Peyer's patch (tissue), 4 donors: ENCODE measurements around the gene ADAMTS2.

Experiments
- POLR2A ChIP-seq, 2 donors: fragments of 450-650 bp; IDR thresholded peaks; one replicate each; pipeline ENCODE4 v1.5.1; 2017; ENCODE audit warnings: antibody characterized with exemption in 2 of 2, mild to moderate bottlenecking in 2 of 2, moderate library complexity in 2 of 2
- TF ChIP-seq, protein P1 (sequence below), 6 experiments: fragments of 450-650 bp in 4 of 6; fragments of 200-600 bp in 2 of 6; sonication (generic) in 1 of 6; IDR thresholded peaks; one replicate each; pipeline ENCODE4 v1.5.1; 2017 to 2019; ENCODE audit warnings: antibody characterized with exemption in 6 of 6, mild to moderate bottlenecking in 3 of 6, moderate library complexity in 1 of 6

DNA sequence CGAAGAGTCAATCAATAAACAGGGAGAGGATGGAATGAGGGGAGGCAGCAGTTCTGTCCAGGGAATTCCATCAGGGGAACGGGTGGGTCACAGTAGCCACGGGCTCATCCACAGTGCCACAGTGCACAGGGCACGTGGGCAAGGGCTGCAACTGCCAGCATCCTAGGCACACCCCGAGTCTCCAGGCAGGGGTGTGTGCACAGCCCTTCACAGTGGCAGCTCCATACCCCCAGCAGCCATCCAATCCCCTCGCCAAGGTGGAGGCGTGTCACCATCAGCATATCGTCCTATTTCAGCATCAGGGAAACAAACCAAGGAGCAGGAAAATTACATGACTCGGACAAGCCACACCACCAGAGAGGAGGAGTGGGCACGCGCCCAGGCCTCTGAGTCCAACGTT lies 133.6 kb downstream of the ADAMTS2 start:
- TF ChIP-seq, protein P1, sequence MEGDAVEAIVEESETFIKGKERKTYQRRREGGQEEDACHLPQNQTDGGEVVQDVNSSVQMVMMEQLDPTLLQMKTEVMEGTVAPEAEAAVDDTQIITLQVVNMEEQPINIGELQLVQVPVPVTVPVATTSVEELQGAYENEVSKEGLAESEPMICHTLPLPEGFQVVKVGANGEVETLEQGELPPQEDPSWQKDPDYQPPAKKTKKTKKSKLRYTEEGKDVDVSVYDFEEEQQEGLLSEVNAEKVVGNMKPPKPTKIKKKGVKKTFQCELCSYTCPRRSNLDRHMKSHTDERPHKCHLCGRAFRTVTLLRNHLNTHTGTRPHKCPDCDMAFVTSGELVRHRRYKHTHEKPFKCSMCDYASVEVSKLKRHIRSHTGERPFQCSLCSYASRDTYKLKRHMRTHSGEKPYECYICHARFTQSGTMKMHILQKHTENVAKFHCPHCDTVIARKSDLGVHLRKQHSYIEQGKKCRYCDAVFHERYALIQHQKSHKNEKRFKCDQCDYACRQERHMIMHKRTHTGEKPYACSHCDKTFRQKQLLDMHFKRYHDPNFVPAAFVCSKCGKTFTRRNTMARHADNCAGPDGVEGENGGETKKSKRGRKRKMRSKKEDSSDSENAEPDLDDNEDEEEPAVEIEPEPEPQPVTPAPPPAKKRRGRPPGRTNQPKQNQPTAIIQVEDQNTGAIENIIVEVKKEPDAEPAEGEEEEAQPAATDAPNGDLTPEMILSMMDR (IDR thresholded peaks at IDR 0.05), result no peak
- TF ChIP-seq POLR2A (IDR thresholded peaks at IDR 0.05), result no peak
